CD14-positive monocyte (primary cell): Measurements from ENCODE around the gene ARL9. TPM values are rescaled to one million over a fixed set of nuclear protein-coding genes. Genes with fewer than 3 reads are reported as not detected.

ENCODE experiments used
- DNase-seq, 3 donors: peaks; one replicate each; pipeline ENCODE4 v3.0.0-alpha.2; 2011 to 2022
- H2AFZ ChIP-seq: 2 replicates; pipeline ENCODE4 v1.6.0; 2012; ENCODE audit warnings: mild to moderate bottlenecking, low read depth, low read length, inconsistent platforms; ENCODE audit not compliant: insufficient read depth, poor library complexity, severe bottlenecking
- H3K27ac ChIP-seq, 2 donors: 1 replicate in 1 of 2; 2 replicates in 1 of 2; pipeline ENCODE4 v1.5.1; 2012 to 2013; ENCODE audit warnings: low read length in 2 of 2, control low read depth in 1 of 2, inconsistent platforms in 1 of 2, low read depth in 1 of 2, mild to moderate bottlenecking in 1 of 2
- H3K27me3 ChIP-seq, 2 donors: one replicate each; pipeline versions ENCODE4 v1.6.0 to v1.6.1; 2011 to 2013; ENCODE audit warnings: low read length in 2 of 2; ENCODE audit not compliant: control insufficient read depth in 2 of 2, insufficient read depth in 2 of 2
- H3K36me3 ChIP-seq, 2 donors: replicated peaks in 1 of 2; 1 replicate in 1 of 2; 2 replicates in 1 of 2; pipeline versions ENCODE4 v1.5.1 to v1.6.1; 2012 to 2013; ENCODE audit warnings: low read length in 2 of 2, control low read depth in 1 of 2, inconsistent platforms in 1 of 2, mild to moderate bottlenecking in 1 of 2; ENCODE audit not compliant: insufficient read depth in 2 of 2, control insufficient read depth in 1 of 2
- H3K4me1 ChIP-seq, 2 donors: 1 replicate in 1 of 2; 2 replicates in 1 of 2; pipeline versions ENCODE4 v1.5.1 to v1.6.1; 2012 to 2013; ENCODE audit warnings: low read length in 2 of 2, control low read depth in 1 of 2, inconsistent platforms in 1 of 2, mild to moderate bottlenecking in 1 of 2, moderate library complexity in 1 of 2; ENCODE audit not compliant: insufficient read depth in 2 of 2, control insufficient read depth in 1 of 2
- H3K4me2 ChIP-seq: replicated peaks from 2 replicates; pipeline ENCODE3; 2012; ENCODE audit warnings: low read length, moderate library complexity, mild to moderate bottlenecking; ENCODE audit not compliant: poor library complexity, severe bottlenecking; ENCODE audit errors: extremely low read depth
- H3K4me3 ChIP-seq, 3 experiments: fragments of 200-600 bp in 1 of 3; sonication (generic) in 1 of 3; replicated peaks in 1 of 3; 1 replicate in 2 of 3; 2 replicates in 1 of 3; pipeline ENCODE4 v1.5.1; 2011 to 2013; ENCODE audit warnings: low read length in 3 of 3, mild to moderate bottlenecking in 3 of 3, control low read depth in 2 of 3, low read depth in 2 of 3, inconsistent platforms in 1 of 3, moderate library complexity in 1 of 3
- H3K79me2 ChIP-seq: 2 replicates; pipeline ENCODE4 v1.6.0; 2012; ENCODE audit warnings: mild to moderate bottlenecking, control low read depth, inconsistent platforms, low read length, moderate library complexity; ENCODE audit not compliant: insufficient read depth
- H3K9ac ChIP-seq: 2 replicates; pipeline ENCODE4 v1.6.0; 2017; ENCODE audit warnings: low read length, mild to moderate bottlenecking; ENCODE audit not compliant: insufficient read depth, poor library complexity, severe bottlenecking
- H3K9me3 ChIP-seq, 2 donors: replicated peaks in 1 of 2; 1 replicate in 1 of 2; 2 replicates in 1 of 2; pipeline versions ENCODE4 v1.5.1 to v1.6.1; 2012 to 2013; ENCODE audit warnings: low read length in 2 of 2, control low read depth in 1 of 2; ENCODE audit not compliant: control insufficient read depth in 1 of 2, insufficient read depth in 1 of 2
- H4K20me1 ChIP-seq: 2 replicates; pipeline ENCODE4 v1.6.0; 2012; ENCODE audit warnings: mild to moderate bottlenecking, low read length, control low read depth, moderate library complexity; ENCODE audit not compliant: insufficient read depth
- H3K27ac Mint-ChIP-seq, 7 donors: one replicate each; pipeline ENCODE4 v1.8.0; 2020; ENCODE audit warnings: mild to moderate bottlenecking in 7 of 7, mixed read lengths in 7 of 7, moderate library complexity in 6 of 7, inconsistent platforms in 2 of 7
- H3K27me3 Mint-ChIP-seq, 3 donors: one replicate each; pipeline ENCODE4 v1.8.0; 2021 to 2022; ENCODE audit warnings: low read depth in 3 of 3, mild to moderate bottlenecking in 3 of 3, mixed read lengths in 3 of 3, moderate library complexity in 3 of 3, inconsistent platforms in 1 of 3
- H3K36me3 Mint-ChIP-seq, 2 donors: one replicate each; pipeline ENCODE4 v1.8.0; 2020; ENCODE audit warnings: mixed read lengths in 2 of 2, inconsistent platforms in 1 of 2, mild to moderate bottlenecking in 1 of 2
- H3K4me1 Mint-ChIP-seq: one replicate; pipeline ENCODE4 v1.8.0; 2020; ENCODE audit warnings: mild to moderate bottlenecking, mixed read lengths
- H3K4me3 Mint-ChIP-seq, 2 donors: one replicate each; pipeline ENCODE4 v1.8.0; 2020; ENCODE audit warnings: mild to moderate bottlenecking in 2 of 2, mixed read lengths in 2 of 2, moderate library complexity in 1 of 2
- H3K9me3 Mint-ChIP-seq, 7 donors: one replicate each; pipeline ENCODE4 v1.8.0; 2020 to 2022; ENCODE audit warnings: mixed read lengths in 7 of 7, mild to moderate bottlenecking in 6 of 7, moderate library complexity in 6 of 7, inconsistent platforms in 2 of 7
- WGBS: methylation state at CpG from one replicate; pipeline ENCODE4 v1.1.5; 2013; ENCODE audit warnings: missing lambda C conversion rate; ENCODE audit not compliant: insufficient coverage; 5-methylcytosine and 5-hydroxymethylcytosine counted together
- intact Hi-C, 2 donors: fragments of 100-400 bp; cut with micrococcal nuclease; formaldehyde crosslinking; loops; one replicate each; pipeline versions ENCODE4 v1.15.0 to v1.15.1; 2023
- polyA plus RNA-seq, 3 donors: library from polyadenylated mRNA; depleted of rRNA in 1 of 3; unstranded in 2 of 3; stranded (reverse) in 1 of 3; fragments of 300-500 nt in 2 of 3; fragments of >200 nt in 1 of 3; fragmentation: Illumina TruSeq in 2 of 3; gene quantifications; 1 replicate in 2 of 3; 2 replicates in 1 of 3; pipeline ENCODE4 v1.2.3, GENCODE V29; 2012 to 2021
- TF ChIP-seq, protein P1 (sequence below): fragments of 200-600 bp; IDR thresholded peaks from one replicate; pipeline ENCODE4 v1.8.0; 2022; ENCODE audit warnings: antibody characterized with exemption, mild to moderate bottlenecking

ARL9 gene
- polyA plus RNA-seq, 3 donors: not detected

DNA sequence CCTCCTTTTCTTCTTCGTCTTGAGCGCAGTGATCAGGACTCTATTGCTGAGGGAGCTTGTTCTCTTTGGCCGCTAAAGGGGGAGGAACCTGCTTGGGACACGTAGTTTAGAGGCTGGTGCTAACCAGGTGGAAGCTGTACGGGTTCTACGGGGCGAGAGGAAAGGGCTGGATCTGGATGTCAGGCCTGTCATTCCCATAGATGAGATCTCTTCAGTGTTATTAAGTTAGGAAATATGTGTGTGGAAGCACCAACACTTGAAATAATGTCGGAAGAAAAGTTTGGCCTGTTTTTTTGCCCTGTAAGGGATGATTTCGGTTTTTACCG, 37.5 kb upstream of the ARL9 start:
- Mint-ChIP-seq H3K9me3 (no peaks in the 10 kb centered on the region), H3K4me3 (peak overlapping the region; percentile 98 to 99), H3K27ac (peak overlapping the region; percentile 92 to 98 (median 96)), H3K27me3 (no peaks in the 10 kb centered on the region), H3K4me1 (peaks cover 45% of the 10 kb centered on the region), H3K36me3 (peaks cover 16 to 35% of the 10 kb centered on the region in 2 donors)
- H3K9me3 ChIP-seq: no peaks in the 10 kb centered on the region
- DNase-seq: no peak
- H3K79me2 ChIP-seq: peaks cover 71% of the 10 kb centered on the region
- H3K27ac ChIP-seq: peak overlapping the region; percentile 76 to 91
- H3K27me3 ChIP-seq: no peaks in the 10 kb centered on the region
- peak overlapping the region; percentile 99 for H2AFZ ChIP-seq
- peak overlapping the region; percentile 90 for H3K9ac ChIP-seq
- peaks cover 28 to 44% of the 10 kb centered on the region in 2 donors for H3K4me1 ChIP-seq
- WGBS: 0% methylated on average over 4 of the region's 10 CpGs
- H4K20me1 ChIP-seq: peaks cover 21% of the 10 kb centered on the region
- peak overlapping the region; percentile 90 to 98 (median 92) for H3K4me3 ChIP-seq
- peak overlapping the region; percentile 94 for H3K4me2 ChIP-seq
- peaks cover 24 to 42% of the 10 kb centered on the region in 2 donors for H3K36me3 ChIP-seq
- TF ChIP-seq, protein P1, sequence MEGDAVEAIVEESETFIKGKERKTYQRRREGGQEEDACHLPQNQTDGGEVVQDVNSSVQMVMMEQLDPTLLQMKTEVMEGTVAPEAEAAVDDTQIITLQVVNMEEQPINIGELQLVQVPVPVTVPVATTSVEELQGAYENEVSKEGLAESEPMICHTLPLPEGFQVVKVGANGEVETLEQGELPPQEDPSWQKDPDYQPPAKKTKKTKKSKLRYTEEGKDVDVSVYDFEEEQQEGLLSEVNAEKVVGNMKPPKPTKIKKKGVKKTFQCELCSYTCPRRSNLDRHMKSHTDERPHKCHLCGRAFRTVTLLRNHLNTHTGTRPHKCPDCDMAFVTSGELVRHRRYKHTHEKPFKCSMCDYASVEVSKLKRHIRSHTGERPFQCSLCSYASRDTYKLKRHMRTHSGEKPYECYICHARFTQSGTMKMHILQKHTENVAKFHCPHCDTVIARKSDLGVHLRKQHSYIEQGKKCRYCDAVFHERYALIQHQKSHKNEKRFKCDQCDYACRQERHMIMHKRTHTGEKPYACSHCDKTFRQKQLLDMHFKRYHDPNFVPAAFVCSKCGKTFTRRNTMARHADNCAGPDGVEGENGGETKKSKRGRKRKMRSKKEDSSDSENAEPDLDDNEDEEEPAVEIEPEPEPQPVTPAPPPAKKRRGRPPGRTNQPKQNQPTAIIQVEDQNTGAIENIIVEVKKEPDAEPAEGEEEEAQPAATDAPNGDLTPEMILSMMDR: no peak
- intact Hi-C loops: loop anchor here (5.0 to 10.0 kb wide), 2 partner anchors 36 to 437 kb away; partner anchors contain the start of gene REST (in 1 of the 2)

DNA sequence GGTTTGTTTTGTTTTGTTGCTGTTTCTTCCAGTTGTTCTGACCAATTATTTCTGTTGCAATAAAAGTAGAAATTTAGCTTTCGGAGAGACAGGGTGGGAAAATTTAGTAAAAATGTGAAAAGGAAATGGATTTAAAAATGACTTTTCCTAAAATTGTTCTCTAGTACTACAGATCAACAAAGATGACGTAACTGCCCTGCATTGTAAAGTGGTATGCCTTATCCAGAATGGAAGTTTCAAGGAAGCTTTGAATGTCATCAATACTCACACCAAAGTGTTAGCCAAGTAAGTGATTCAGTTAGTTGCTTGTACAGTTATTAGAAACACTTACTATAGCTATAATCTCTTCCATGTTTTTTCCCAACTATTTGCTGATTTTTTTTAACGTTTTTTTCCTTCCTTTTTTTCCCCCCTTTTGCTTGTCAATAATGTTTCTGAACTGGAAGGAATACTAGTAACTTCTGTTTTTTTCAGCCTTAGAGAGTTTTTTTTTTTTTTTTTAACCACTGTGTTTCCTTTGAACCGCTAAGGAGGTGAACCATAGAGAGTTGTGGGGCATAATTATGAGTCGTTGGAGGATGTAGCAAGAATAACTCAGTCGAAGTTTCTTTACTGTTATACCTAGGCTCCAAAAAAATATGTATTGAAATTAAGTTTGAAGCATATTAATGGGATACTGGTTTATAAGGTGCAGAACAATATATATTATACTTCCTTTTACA, 35.9 kb upstream of the ARL9 start:
- no peaks in the 10 kb centered on the region for H3K27me3 ChIP-seq
- peaks cover 28 to 44% of the 10 kb centered on the region in 2 donors for H3K4me1 ChIP-seq
- intact Hi-C loops: loop anchor here (5.0 to 10.0 kb wide), 2 partner anchors 37 to 435 kb away; partner anchors contain the start of gene REST (in 1 of the 2)
- no peak overlapping the region for H3K4me3 Mint-ChIP-seq
- H3K36me3 ChIP-seq: peaks cover 39 to 50% of the 10 kb centered on the region in 2 donors
- no peak overlapping the region for H3K4me2 ChIP-seq
- no peak overlapping the region for H3K9ac ChIP-seq
- peaks cover 26 to 47% of the 10 kb centered on the region in 2 donors for H3K36me3 Mint-ChIP-seq
- H3K9me3 Mint-ChIP-seq: peaks cover 0 to 3% (median 0%) of the 10 kb centered on the region in 7 donors
- H4K20me1 ChIP-seq: peaks cover 21% of the 10 kb centered on the region
- no CpG with 5 or more reads among the region's 6 CpGs for whole genome bisulfite sequencing
- H3K4me3 ChIP-seq: no peak overlapping the region
- H3K27me3 Mint-ChIP-seq: no peaks in the 10 kb centered on the region
- peaks cover 41% of the 10 kb centered on the region for H3K4me1 Mint-ChIP-seq
- H2AFZ ChIP-seq: no peak overlapping the region
- TF ChIP-seq, protein P1: no peak
- H3K27ac Mint-ChIP-seq: peak overlapping the region in 2 of 7 donors; percentile 29 to 52
- no peak overlapping the region for H3K27ac ChIP-seq
- H3K9me3 ChIP-seq: no peaks in the 10 kb centered on the region
- no peak for DNase-seq
- H3K79me2 ChIP-seq: peaks cover 60% of the 10 kb centered on the region
